Hepatocyte (in vitro differentiated cells): ENCODE data around the gene CHN1.

ENCODE experiments used
- CTCF ChIP-seq: fragments of 200-600 bp; sonication (generic); IDR thresholded peaks from 2 replicates; pipeline ENCODE4 v1.5.1; 2016; ENCODE audit warnings: antibody characterized with exemption, mild to moderate bottlenecking; ENCODE audit not compliant: poor library complexity
- EZH2phosphoT487 ChIP-seq: fragments of 200-600 bp; sonication (generic); IDR thresholded peaks from one replicate; pipeline ENCODE4 v1.6.1; 2018; ENCODE audit warnings: antibody characterized with exemption, mild to moderate bottlenecking, low read depth, moderate library complexity; ENCODE audit not compliant: unreplicated experiment, severe bottlenecking

- no peak for TF ChIP-seq CTCF
- TF ChIP-seq EZH2phosphoT487, result no peak
Measured at GRCh38 chr2:174858745-174859144, 146.4 kb downstream of the CHN1 start.
